Kidney (tissue), 14 donors: ENCODE measurements around the gene CHSY1. TPM values are rescaled to one million over a fixed set of nuclear protein-coding genes. Genes with fewer than 3 reads are reported as not detected.
"Not testable (repeated sequence)": the region's sequence is repeated elsewhere in the genome, so short reads cannot be mapped to it uniquely, and the experiment has no call there.

ENCODE experiments used
- DNase-seq, 5 donors: peaks; one replicate each; pipeline ENCODE4 v3.0.0-alpha.2; 2013 to 2020
- FAIRE-seq: peaks from 2 replicates; lab custom pipeline; 2012; peaks lifted over from hg19 to GRCh38; lab: Jason Lieb, UNC
- H3K27ac ChIP-seq, 2 donors: one replicate each; pipeline ENCODE4 v1.7.0; 2013; ENCODE audit warnings: low read depth in 2 of 2, low read length in 2 of 2, inconsistent platforms in 1 of 2
- H3K27me3 ChIP-seq: one replicate; pipeline ENCODE4 v1.7.1; 2013; ENCODE audit warnings: low read length, inconsistent platforms; ENCODE audit not compliant: control insufficient read depth, insufficient read depth
- H3K36me3 ChIP-seq, 3 donors: one replicate each; pipeline versions ENCODE4 v1.7.0 to v1.7.1; 2013; ENCODE audit warnings: low read length in 3 of 3, control low read depth in 1 of 3, inconsistent platforms in 1 of 3; ENCODE audit not compliant: insufficient read depth in 3 of 3, control insufficient read depth in 2 of 3
- H3K4me1 ChIP-seq, 3 donors: one replicate each; pipeline versions ENCODE4 v1.7.0 to v1.7.1; 2013; ENCODE audit warnings: low read length in 3 of 3, inconsistent platforms in 1 of 3, low read depth in 1 of 3; ENCODE audit not compliant: control insufficient read depth in 2 of 3, insufficient read depth in 2 of 3
- H3K4me3 ChIP-seq, 3 donors: one replicate each; pipeline versions ENCODE4 v1.7.0 to v1.8.1; 2013; ENCODE audit warnings: low read length in 3 of 3, control low read depth in 1 of 3, inconsistent platforms in 1 of 3
- H3K9ac ChIP-seq, 3 donors: one replicate each; pipeline versions ENCODE4 v1.7.0 to v1.7.1; 2013; ENCODE audit warnings: low read length in 3 of 3, control low read depth in 1 of 3, inconsistent platforms in 1 of 3
- H3K9me3 ChIP-seq, 3 donors: one replicate each; pipeline versions ENCODE4 v1.7.0 to v1.7.1; 2013; ENCODE audit warnings: low read length in 3 of 3, control low read depth in 1 of 3, inconsistent platforms in 1 of 3; ENCODE audit not compliant: control insufficient read depth in 2 of 3, insufficient read depth in 1 of 3
- CTCF ChIP-seq: IDR thresholded peaks from 3 replicates; pipeline ENCODE4 v1.5.1; 2012; ENCODE audit warnings: mild to moderate bottlenecking, moderate library complexity, borderline replicate concordance; ENCODE audit not compliant: insufficient read depth; ENCODE audit errors: extremely low read depth
- intact Hi-C: fragments of 100-400 bp; cut with DNase I; formaldehyde crosslinking; loops from one replicate; pipeline ENCODE4 v1.11.1; 2022
- polyA plus RNA-seq: library from polyadenylated mRNA; stranded (reverse); fragments of 350-450 nt; fragmentation: Illumina TruSeq; extraction: RNeasy Lipid Tissue Mini Kit (QIAGEN cat#74804); gene quantifications from one replicate; pipeline ENCODE4 v1.2.3, GENCODE V29; 2014; ENCODE audit warnings: low read depth, low replicate concordance; ENCODE audit not compliant: insufficient read depth
- total RNA-seq: library from RNA; stranded (reverse); fragmentation: NEBNext Ultra II Directional; extraction: Animal tissue kit (Norgen Biotek cat#: 25700); gene quantifications from one replicate; pipeline ENCODE4 v1.2.1, GENCODE V29; 2021
- donor health status: control.
- donor health status: control.
- donor health status: control.
- donor health status: control.
- donor health status: control.
- donor health status: DM: yes; HTN: yes; CAD: no.
- donor health status: Normal renal cell carcinoma (clear cell type).

Gene CHSY1
- total and polyA plus RNA-seq, 2 donors from 2014 or later: 7.2 to 41.6 TPM

GRCh38 chr15:101127506-101128076, 124.3 kb downstream of the CHSY1 start:
- Histone ChIP-seq H3K9me3 (peaks cover 0 to 7% (median 0%) of the 10 kb centered on the region in 3 donors), H3K36me3 (no peaks in the 10 kb centered on the region), H3K27me3 (no peaks in the 10 kb centered on the region), H3K9ac (no peak overlapping the region), H3K4me3 (no peak overlapping the region), H3K27ac (peak overlapping the region in 1 of 2 donors; percentile 47), H3K4me1 (peaks cover 0 to 3% (median 0%) of the 10 kb centered on the region in 3 donors)
- DNase-seq (peak in 4 of 5 donors; percentile 71 to 89 (median 82)), FAIRE-seq (no peak)
- intact Hi-C loops: no loop called here
- TF ChIP-seq CTCF: no peak

GRCh38 chr15:101126618-101127505, 125.0 kb downstream of the CHSY1 start:
- no peaks in the 10 kb centered on the region for H3K36me3 ChIP-seq
- H3K9ac ChIP-seq: no peak overlapping the region
- no peak for FAIRE-seq
- no peak overlapping the region for H3K4me3 ChIP-seq
- H3K27ac ChIP-seq: peak overlapping the region in 1 of 2 donors; percentile 47
- peaks cover 0 to 3% (median 0%) of the 10 kb centered on the region in 3 donors for H3K4me1 ChIP-seq
- H3K9me3 ChIP-seq: peaks cover 0 to 7% (median 0%) of the 10 kb centered on the region in 3 donors
- H3K27me3 ChIP-seq: no peaks in the 10 kb centered on the region
- intact Hi-C loops: no loop called here
- TF ChIP-seq CTCF: no peak
- peak in 1 of 5 donors; percentile 35 for DNase-seq

GRCh38 chr15:101125881-101126428, 125.9 kb downstream of the CHSY1 start:
- H3K27me3 ChIP-seq, H3K36me3 ChIP-seq, H3K4me1 ChIP-seq, H3K9me3 ChIP-seq, intact Hi-C loops, H3K27ac ChIP-seq, H3K9ac ChIP-seq, H3K4me3 ChIP-seq, FAIRE-seq: not testable (repeated sequence)
- DNase-seq: peak in 1 of 5 donors; percentile 35

Other genes starting within 250 kb of the CHSY1 start
- 66.0 TPM for gene SELENOS, start 25.4 kb upstream of the CHSY1 start, total RNA-seq
- gene SELENOS, start 25.4 kb upstream of the CHSY1 start, polyA plus RNA-seq: 99.0 TPM
- gene SNRPA1, start 43.2 kb upstream of the CHSY1 start, total RNA-seq: 44.9 TPM
- 40.0 TPM for gene SNRPA1, start 43.2 kb upstream of the CHSY1 start, polyA plus RNA-seq
- gene PCSK6, start 237.7 kb upstream of the CHSY1 start, total RNA-seq: 7.3 TPM
- 3.8 TPM for gene PCSK6, start 237.7 kb upstream of the CHSY1 start, polyA plus RNA-seq